Measurements from ENCODE around the gene FAM9C.

- TF ChIP-seq GABPA (tag; conservative IDR thresholded peaks at IDR 0.05; ENCODE audit: low read depth) (no peak), SNAPC5 (CRISPR knock-in tag; IDR thresholded peaks at IDR 0.05) (no peak), SP2 (IDR thresholded peaks at IDR 0.05; ENCODE audit: extremely low read depth, low read depth, low read length, poor library complexity, severe bottlenecking) (no peak), NFIC (IDR thresholded peaks at IDR 0.05) (no peak), NFE2 (IDR thresholded peaks at IDR 0.05; ENCODE audit: low read depth) (no peak), POLR2AphosphoS5 (IDR thresholded peaks at IDR 0.05; ENCODE audit: control insufficient read depth, insufficient read depth, low read depth, low read length) (no peak), RNF2 (IDR thresholded peaks at IDR 0.05) (no peak), RAD21 (CRISPR knock-in tag; conservative IDR thresholded peaks at IDR 0.05 in 1 of 2, IDR thresholded peaks at IDR 0.05 in 1 of 2) (no peak), ELF1 (tag; IDR thresholded peaks at IDR 0.05) (no peak), KLF1 (tag; IDR thresholded peaks at IDR 0.05) (no peak), ZNF707 (CRISPR knock-in tag; conservative IDR thresholded peaks at IDR 0.05) (no peak), TAF15 (IDR thresholded peaks at IDR 0.05; ENCODE audit: low read depth, low read length) (no peak), ZNF766 (CRISPR knock-in tag; conservative IDR thresholded peaks at IDR 0.05) (no peak)
Measured at GRCh38 chrX:12986164-12986779, 58.1 kb downstream of the FAM9C start.
